IMR-90 (cell line): Measurements from ENCODE around the gene AGAP1. TPM values are rescaled to one million over a fixed set of nuclear protein-coding genes. Genes with fewer than 3 reads are reported as not detected.

ENCODE experiments used
- ATAC-seq: fragments of 200-7000 bp; cut with Tn5 transposase; 2 replicates; pipeline ENCODE4 v1.9.1; 2020; ENCODE audit warnings: low read depth, mild to moderate bottlenecking, moderate library complexity
- BruUV-seq: library from RNA; stranded (reverse); fragments of 400-500 nt; replicated peaks from 2 replicates; lab custom pipeline; 2021; lab: Mats Ljungman, UMichigan
- CTCF ChIA-PET: fragments of 300-600 bp; formaldehyde crosslinking; extraction: SDS; loops from one replicate; lab custom pipeline; 2021; ENCODE audit warnings: antibody characterized with exemption; lab: Yijun Ruan, JAX
- POLR2A ChIA-PET: fragments of 300-600 bp; sonication (Branson Sonifier 250); formaldehyde crosslinking; loops from one replicate; lab custom pipeline; 2022; ENCODE audit warnings: antibody characterized with exemption; ENCODE audit not compliant: unreplicated experiment; lab: Charles Lee
- DNase-seq: peaks from one replicate; pipeline ENCODE4 v3.0.0; 2013
- H2AFZ ChIP-seq: replicated peaks from 2 replicates; pipeline ENCODE3; 2013; ENCODE audit warnings: low read length, mild to moderate bottlenecking; ENCODE audit not compliant: poor library complexity
- H2AK5ac ChIP-seq: 2 replicates; pipeline ENCODE4 v1.6.1; 2013; ENCODE audit warnings: low read depth, low read length, inconsistent platforms
- H2AK9ac ChIP-seq: replicated peaks from 2 replicates; pipeline ENCODE3; 2013; ENCODE audit warnings: mild to moderate bottlenecking, low read depth, low read length, moderate library complexity; ENCODE audit not compliant: poor library complexity
- H2BK120ac ChIP-seq: 2 replicates; pipeline ENCODE4 v1.6.1; 2013; ENCODE audit warnings: low read depth, low read length, inconsistent platforms
- H2BK15ac ChIP-seq: 3 replicates; pipeline ENCODE4 v1.6.1; 2013; ENCODE audit warnings: low read depth, low read length, inconsistent platforms
- H2BK20ac ChIP-seq: 2 replicates; pipeline ENCODE4 v1.6.1; 2013; ENCODE audit warnings: low read depth, mild to moderate bottlenecking, inconsistent platforms, low read length, moderate library complexity
- H2BK5ac ChIP-seq: 2 replicates; pipeline ENCODE4 v1.6.1; 2013; ENCODE audit warnings: mild to moderate bottlenecking, low read depth, low read length, inconsistent platforms; ENCODE audit not compliant: poor library complexity, severe bottlenecking
- H3K14ac ChIP-seq: replicated peaks from 2 replicates; pipeline ENCODE4 v1.6.1; 2013; ENCODE audit warnings: low read depth, low read length, inconsistent platforms
- H3K18ac ChIP-seq: 2 replicates; pipeline ENCODE4 v1.6.1; 2013; ENCODE audit warnings: low read depth, low read length, control low read depth
- H3K23ac ChIP-seq: 2 replicates; pipeline ENCODE4 v1.6.1; 2013; ENCODE audit warnings: low read depth, low read length, inconsistent platforms
- H3K27ac ChIP-seq: 2 replicates; pipeline ENCODE4 v1.5.1; 2013; ENCODE audit warnings: mild to moderate bottlenecking, control low read depth, low read length; ENCODE audit not compliant: insufficient read depth
- H3K27me3 ChIP-seq: 2 replicates; pipeline ENCODE4 v1.6.1; 2013; ENCODE audit warnings: low read length; ENCODE audit not compliant: control insufficient read depth, insufficient read depth
- H3K36me3 ChIP-seq: 2 replicates; pipeline ENCODE4 v1.6.1; 2013; ENCODE audit warnings: low read length, mixed read lengths; ENCODE audit not compliant: control insufficient read depth, insufficient read depth
- H3K4ac ChIP-seq: 2 replicates; pipeline ENCODE4 v1.6.1; 2013; ENCODE audit warnings: low read depth, low read length, inconsistent platforms
- H3K4me1 ChIP-seq: 2 replicates; pipeline ENCODE4 v1.6.1; 2013; ENCODE audit warnings: low read length, mixed read lengths; ENCODE audit not compliant: control insufficient read depth, insufficient read depth
- H3K4me2 ChIP-seq: 2 replicates; pipeline ENCODE4 v1.6.1; 2013; ENCODE audit warnings: low read depth, mild to moderate bottlenecking, control low read depth, low read length, moderate library complexity
- H3K4me3 ChIP-seq: 2 replicates; pipeline ENCODE4 v1.5.1; 2013; ENCODE audit warnings: low read depth, mild to moderate bottlenecking, control low read depth, low read length, moderate library complexity; ENCODE audit not compliant: insufficient read depth
- H3K56ac ChIP-seq: 2 replicates; pipeline ENCODE4 v1.6.1; 2013; ENCODE audit warnings: low read length, inconsistent platforms; ENCODE audit not compliant: insufficient read depth; ENCODE audit errors: extremely low read depth
- H3K79me1 ChIP-seq, 2 experiments: 2 replicates each; pipeline ENCODE4 v1.6.1; 2013; ENCODE audit warnings: low read length in 2 of 2, inconsistent platforms in 1 of 2, low read depth in 1 of 2
- H3K9ac ChIP-seq: 2 replicates; pipeline ENCODE4 v1.6.1; 2013; ENCODE audit warnings: low read depth, low read length, control low read depth
- H3K9me1 ChIP-seq: 2 replicates; pipeline ENCODE4 v1.6.1; 2013; ENCODE audit warnings: low read length, inconsistent platforms; ENCODE audit not compliant: insufficient read depth
- H3K9me3 ChIP-seq: 2 replicates; pipeline ENCODE4 v1.6.1; 2013; ENCODE audit warnings: low read length; ENCODE audit not compliant: control insufficient read depth, insufficient read depth
- H4K20me1 ChIP-seq: 2 replicates; pipeline ENCODE4 v1.6.1; 2013; ENCODE audit warnings: low read length, inconsistent platforms; ENCODE audit not compliant: insufficient read depth
- H4K5ac ChIP-seq: 2 replicates; pipeline ENCODE4 v1.6.1; 2013; ENCODE audit warnings: mild to moderate bottlenecking, low read depth, low read length, control low read depth
- H4K8ac ChIP-seq, 2 experiments: 2 replicates each; pipeline ENCODE4 v1.6.1; 2013; ENCODE audit warnings: low read depth in 2 of 2, low read length in 2 of 2, control low read depth in 1 of 2, inconsistent platforms in 1 of 2
- H4K91ac ChIP-seq: 2 replicates; pipeline ENCODE4 v1.6.1; 2013; ENCODE audit warnings: low read depth, low read length, inconsistent platforms; ENCODE audit not compliant: insufficient read depth
- CHD1 ChIP-seq: IDR thresholded peaks from 2 replicates; pipeline ENCODE4 v1.6.1; 2012; ENCODE audit warnings: low read depth, low read length, improper control_type of control experiment
- CTCF ChIP-seq: conservative IDR thresholded peaks from 2 replicates; pipeline ENCODE4 v1.5.1; 2012; ENCODE audit warnings: mild to moderate bottlenecking, low read depth, low read length, improper control_type of control experiment
- FOS ChIP-seq: fragments of 150-350 bp; IDR thresholded peaks from 2 replicates; pipeline ENCODE4 v1.6.1; 2016; ENCODE audit warnings: low read depth, low read length
- MAZ ChIP-seq: IDR thresholded peaks from 2 replicates; pipeline ENCODE4 v1.6.1; 2012; ENCODE audit warnings: low read depth, mild to moderate bottlenecking, low read length, improper control_type of control experiment, moderate library complexity, borderline replicate concordance
- RAD21 ChIP-seq: IDR thresholded peaks from 2 replicates; pipeline ENCODE4 v1.6.1; 2012; ENCODE audit warnings: low read length, improper control_type of control experiment
- RCOR1 ChIP-seq: IDR thresholded peaks from 2 replicates; pipeline ENCODE4 v1.6.1; 2012; ENCODE audit warnings: mild to moderate bottlenecking, low read length, improper control_type of control experiment; ENCODE audit not compliant: insufficient replicate concordance
- RFX5 ChIP-seq: IDR thresholded peaks from 2 replicates; pipeline ENCODE4 v1.8.0; 2012; ENCODE audit warnings: low read depth, mild to moderate bottlenecking, low read length, moderate library complexity
- USF2 ChIP-seq: fragments of 150-350 bp; IDR thresholded peaks from 2 replicates; pipeline ENCODE4 v1.6.1; 2017; ENCODE audit warnings: mild to moderate bottlenecking, antibody characterized with exemption, low read length, low read depth
- WGBS, 2 experiments: methylation state at CpG; one replicate each; pipeline versions ENCODE4 v1.1.5 to v1.1.7; 2013; ENCODE audit warnings: missing lambda C conversion rate in 2 of 2; ENCODE audit not compliant: insufficient read length in 1 of 2; ENCODE audit errors: extremely low coverage in 2 of 2; 5-methylcytosine and 5-hydroxymethylcytosine counted together
- dilution Hi-C: fragments of 300-500 bp; cut with HindIII; formaldehyde crosslinking; loops from one replicate; pipeline ENCODE4 v1.14.3; 2018; ENCODE audit warnings: low sequenced_read_pairs; ENCODE audit not compliant: unreplicated experiment
- in situ Hi-C: fragments of 300-500 bp; cut with MboI; formaldehyde crosslinking; loops from 3 replicates; pipeline ENCODE4 v1.14.3; 2019; ENCODE audit warnings: low sequenced_read_pairs, inconsistent platforms, mixed read lengths
- intact Hi-C: fragments of 100-400 bp; cut with micrococcal nuclease; formaldehyde crosslinking; loops from 2 replicates; pipeline ENCODE4 v1.10.0; 2022
- polyA plus RNA-seq, 3 experiments: library from polyadenylated mRNA; depleted of rRNA; stranded (reverse); fragments of >200 nt; gene quantifications; 2 replicates each; pipeline ENCODE4 v1.2.3, GENCODE V29; 2012; ENCODE audit warnings: low replicate concordance in 1 of 3
- total RNA-seq: library from RNA; depleted of rRNA; stranded (reverse); fragments of >200 nt; gene quantifications from 2 replicates; pipeline ENCODE4 v1.2.3, GENCODE V29; 2012

Gene AGAP1
- total and polyA plus RNA-seq, 2 of the 4 experiments (the other 2 are of a cell fraction) = 15.1 to 16.4 TPM

- no peak overlapping the region for H2AFZ ChIP-seq
- H2AK9ac ChIP-seq = no peak overlapping the region
- no peaks in the 10 kb centered on the region for H3K79me1 ChIP-seq
- ChIA-PET POLR2A (no interaction called here), CTCF (no interaction called here)
- no peak overlapping the region for H3K23ac ChIP-seq
- intact Hi-C loops = no loop called here
- H3K56ac ChIP-seq = no peak overlapping the region
- no peak overlapping the region for H3K9ac ChIP-seq
- H3K18ac ChIP-seq = no peak overlapping the region
- no peak overlapping the region for H3K4me3 ChIP-seq
- ATAC-seq (no peak), DNase-seq (no peak)
- 0 out of 2 replicates have a peak, but pooled peaks cover 3% of the 10 kb centered on the region for H3K36me3 ChIP-seq
- no peaks in the 10 kb centered on the region for H4K20me1 ChIP-seq
- no peak overlapping the region for H3K4me2 ChIP-seq
- no peak overlapping the region for H4K8ac ChIP-seq
- no peak overlapping the region for H2BK15ac ChIP-seq
- H3K4me1 ChIP-seq = no peaks in the 10 kb centered on the region
- H4K5ac ChIP-seq = no peak overlapping the region
- no peak overlapping the region for H3K27ac ChIP-seq
- H3K9me3 ChIP-seq = no peaks in the 10 kb centered on the region
- TF ChIP-seq RFX5 (no peak), USF2 (no peak), RCOR1 (no peak), MAZ (no peak), RAD21 (no peak), CTCF (no peak), FOS (no peak), CHD1 (no peak)
- no peak overlapping the region for H2AK5ac ChIP-seq
- no peak overlapping the region for H2BK120ac ChIP-seq
- dilution Hi-C loops = no loop called here
- WGBS, 2 experiments = 91% methylated on average over 10 of the region's 16 CpGs; no CpG with 5 or more reads in 1 of the 2 experiments
- no peak overlapping the region for H2BK20ac ChIP-seq
- H4K91ac ChIP-seq = no peak overlapping the region
- BruUV-seq = no TSS peak
- H3K4ac ChIP-seq = no peak overlapping the region
- H2BK5ac ChIP-seq = no peak overlapping the region
- in situ Hi-C loops = no loop called here
- no peaks in the 10 kb centered on the region; the same call in 1 of the 2 replicates for H3K9me1 ChIP-seq
- no peak overlapping the region for H3K14ac ChIP-seq
- no peaks in the 10 kb centered on the region for H3K27me3 ChIP-seq
These were observed 612.2 kb downstream of the AGAP1 start for GRCh38 chr2:236105955-236106607.
